Fibroblast of skin of right biceps (primary cell): ENCODE data around the gene REP15.
"Not testable (repeated sequence)": the region's sequence is repeated elsewhere in the genome, so short reads cannot be mapped to it uniquely, and the experiment has no call there.

Experiments
- DNase-seq: peaks from one replicate; pipeline ENCODE4 v3.0.0-alpha.2; 2013

Gene REP15

GRCh38 chr12:27703720-27704452 lies 7.6 kb downstream of the REP15 start:
- DNase-seq, result peak; percentile 90

GRCh38 chr12:27705263-27705662 lies 9.0 kb downstream of the REP15 start:
- no peak for DNase-seq

GRCh38 chr12:27707216-27707615 lies 11.0 kb downstream of the REP15 start:
- no peak for DNase-seq

GRCh38 chr12:27709212-27709931 lies 13.1 kb downstream of the REP15 start:
- no peak for DNase-seq

GRCh38 chr12:27709932-27710591 lies 13.8 kb downstream of the REP15 start:
- peak; percentile 58 for DNase-seq

GRCh38 chr12:27710592-27711316 lies 14.5 kb downstream of the REP15 start, which contains the start of gene MRPS35:
MRPS35 (plus strand) TSS chr12:27710832; CDS start chr12:27710844, 12 bp downstream.
- peak; percentile 94 for DNase-seq

- peak; percentile 9 for DNase-seq
These were observed 15.1 kb downstream of the REP15 start for GRCh38 chr12:27711317-27711682.

GRCh38 chr12:27711967-27712366 lies 15.7 kb downstream of the REP15 start:
- no peak for DNase-seq

- no peak for DNase-seq
These were observed 27.0 kb downstream of the REP15 start for GRCh38 chr12:27723212-27723611.

GRCh38 chr12:27730097-27730588 lies 33.9 kb downstream of the REP15 start:
- DNase-seq, result no peak

- DNase-seq, result no peak
These were observed 36.0 kb downstream of the REP15 start for GRCh38 chr12:27732281-27732680.

- peak; percentile 26 for DNase-seq
These were observed 36.9 kb downstream of the REP15 start for GRCh38 chr12:27733052-27733656.

GRCh38 chr12:27733791-27734190 lies 37.5 kb downstream of the REP15 start:
- DNase-seq, result no peak

GRCh38 chr12:27734321-27734720 lies 38.1 kb downstream of the REP15 start:
- DNase-seq, result not testable (repeated sequence)

- DNase-seq, result no peak
These were observed 47.4 kb downstream of the REP15 start for GRCh38 chr12:27743601-27744000.

- not testable (repeated sequence) for DNase-seq
These were observed 49.5 kb downstream of the REP15 start for GRCh38 chr12:27745734-27746133.
